GM18505 (cell line): ENCODE measurements around the gene NUDT2.

Experiments used
- ATAC-seq: cut with Tn5 transposase; IDR thresholded peaks from one replicate; pipeline ENCODE4 v1.9.1; 2021; ENCODE audit not compliant: unreplicated experiment
- POLR2A ChIP-seq: IDR thresholded peaks from 4 replicates; pipeline ENCODE4 v1.6.1; 2011; ENCODE audit warnings: borderline replicate concordance; ENCODE audit not compliant: insufficient read depth, insufficient read length; ENCODE audit errors: extremely low read depth

Gene NUDT2

GRCh38 chr9:34392511-34392910 is 63.1 kb downstream of the NUDT2 start:
- ATAC-seq = no peak
- no peak for TF ChIP-seq POLR2A
